ENCODE data around the gene HOXD4.

The HOXD4 gene

DNA sequence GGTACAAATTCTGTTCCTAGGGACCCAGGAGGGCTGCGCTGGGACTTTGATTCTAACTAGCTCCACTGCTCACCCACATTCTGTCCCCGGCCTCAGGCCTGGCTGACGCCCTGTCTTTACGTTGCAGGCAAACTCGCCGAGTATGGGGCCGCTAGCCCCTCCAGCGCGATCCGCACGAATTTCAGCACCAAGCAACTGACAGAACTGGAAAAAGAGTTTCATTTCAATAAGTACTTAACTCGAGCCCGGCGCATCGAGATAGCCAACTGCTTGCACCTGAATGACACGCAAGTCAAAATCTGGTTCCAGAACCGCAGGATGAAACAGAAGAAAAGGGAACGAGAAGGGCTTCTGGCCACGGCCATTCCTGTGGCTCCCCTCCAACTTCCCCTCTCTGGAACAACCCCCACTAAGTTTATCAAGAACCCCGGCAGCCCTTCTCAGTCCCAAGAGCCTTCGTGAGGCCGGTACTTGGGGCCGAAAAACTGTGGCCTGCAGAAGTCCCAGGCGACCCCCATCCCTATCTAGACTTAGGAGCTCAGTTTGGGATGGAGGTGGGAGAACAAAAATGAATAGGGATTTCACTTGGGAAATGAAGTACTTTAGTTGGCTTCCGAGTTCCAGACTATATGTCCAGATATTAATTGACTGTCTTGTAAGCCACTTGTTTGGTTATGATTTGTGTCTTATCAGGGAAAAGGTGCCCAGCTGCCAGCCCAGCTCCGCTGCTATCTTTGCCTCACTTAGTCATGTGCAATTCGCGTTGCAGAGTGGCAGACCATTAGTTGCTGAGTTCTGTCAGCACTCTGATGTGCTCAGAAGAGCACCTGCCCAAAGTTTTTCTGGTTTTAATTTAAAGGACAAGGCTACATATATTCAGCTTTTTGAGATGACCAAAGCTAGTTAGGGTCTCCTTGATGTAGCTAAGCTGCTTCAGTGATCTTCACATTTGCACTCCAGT lies 38.6 kb downstream of the HOXD4 start:
- no peak for DNase-seq

DNA sequence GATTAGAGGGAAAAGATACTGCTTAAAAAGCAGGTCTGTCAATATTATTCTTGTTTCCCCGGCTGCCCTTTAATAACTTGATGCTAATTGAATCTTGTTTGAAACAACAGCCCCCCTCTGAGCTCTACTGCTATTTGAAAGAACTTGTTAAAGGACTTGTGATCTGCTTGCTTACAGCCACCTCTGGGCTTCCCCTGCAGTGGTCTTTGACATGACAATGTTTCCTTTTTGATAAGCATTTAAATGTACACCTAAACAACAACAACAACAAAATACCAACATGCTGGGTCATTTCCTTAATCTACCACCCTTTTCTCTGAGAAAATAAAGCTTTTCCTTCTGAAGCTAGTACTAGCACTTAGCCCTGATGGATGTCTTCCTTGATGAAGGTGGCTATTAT lies 41.0 kb downstream of the HOXD4 start:
- no peak for DNase-seq

DNA sequence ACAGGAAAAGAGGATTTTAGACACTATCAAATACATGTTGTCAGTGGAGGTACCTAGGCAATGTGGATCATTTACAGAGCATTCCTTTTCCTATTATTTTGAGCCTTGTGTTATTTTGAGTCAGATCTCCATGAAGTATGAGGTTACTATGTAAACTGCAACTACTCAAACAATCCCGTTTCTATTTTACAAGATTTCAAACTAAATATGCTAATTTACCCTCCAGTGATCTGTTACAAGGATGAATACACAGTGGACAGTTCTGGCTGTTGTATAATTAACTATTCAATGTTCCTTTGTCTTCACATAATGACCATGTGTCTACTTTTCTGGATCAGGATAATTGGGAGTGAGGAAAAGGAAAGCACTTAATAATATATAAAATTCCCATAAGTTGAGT lies 41.7 kb downstream of the HOXD4 start:
- DNase-seq = no peak

DNA sequence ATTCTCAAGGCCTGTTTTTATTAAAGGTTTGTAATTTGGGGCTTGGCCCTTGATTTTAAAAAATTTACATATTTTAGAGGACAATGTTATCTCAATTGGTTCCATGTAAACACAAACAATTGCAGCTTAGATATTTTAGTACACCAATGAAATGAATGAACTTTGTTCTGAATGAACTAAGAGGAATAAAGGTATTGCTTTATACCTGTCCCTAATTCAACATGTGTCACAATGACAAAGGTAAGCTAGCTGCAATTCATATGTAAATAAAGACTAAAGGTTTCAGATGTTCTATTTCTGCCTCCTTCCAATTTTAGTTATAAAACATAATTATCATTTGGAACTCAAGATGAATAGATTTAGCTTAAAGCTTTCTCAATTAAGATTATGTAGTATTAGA lies 48.6 kb downstream of the HOXD4 start:
- DNase-seq = no peak

DNA sequence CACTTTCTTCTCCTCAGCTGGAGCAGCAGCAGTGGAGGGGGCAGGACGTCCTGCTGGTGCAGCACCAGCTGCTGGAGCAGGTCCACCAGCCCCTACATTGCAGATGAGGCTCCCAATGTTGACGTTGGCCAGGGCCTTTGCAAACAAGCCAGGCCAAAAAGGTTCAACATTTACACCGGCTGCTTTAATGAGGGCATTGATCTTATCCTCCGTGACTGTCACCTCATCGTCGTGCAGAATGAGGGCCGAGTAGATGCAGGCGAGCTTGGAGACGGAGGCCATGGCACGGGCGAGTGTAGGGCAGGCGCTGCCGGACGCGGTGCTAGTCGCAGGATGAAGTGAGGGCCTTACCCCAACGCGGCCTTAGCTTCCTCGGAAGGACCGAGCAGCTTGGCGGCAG lies 49.6 kb downstream of the HOXD4 start:
- DNase-seq = no peak

DNA sequence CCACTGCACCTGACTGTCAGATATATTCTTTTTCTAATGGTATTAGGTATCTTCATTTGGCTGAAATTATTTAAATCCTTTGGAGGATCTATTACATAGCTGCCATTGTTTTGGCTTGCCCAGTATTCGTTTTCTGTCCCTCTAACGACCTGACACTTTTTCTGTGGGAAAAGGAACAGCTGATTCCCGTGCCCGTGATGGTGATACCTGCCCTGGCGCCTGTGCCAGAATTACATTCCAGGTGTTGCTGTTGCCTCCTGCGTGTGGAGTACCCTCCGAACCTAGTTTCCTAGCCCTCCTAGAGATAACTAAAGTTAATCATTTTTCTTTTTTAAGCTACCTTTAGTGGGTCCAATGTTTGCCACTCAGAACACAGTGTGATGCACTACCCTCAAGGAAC lies 51.1 kb downstream of the HOXD4 start:
- DNase-seq = no peak

Measured in fibroblast of skin of back (primary cell).